GM21526 (cell line): ENCODE results near the gene NPAS3.

ENCODE experiments used
- ATAC-seq: cut with Tn5 transposase; IDR thresholded peaks from one replicate; pipeline ENCODE4 v1.9.1; 2021; ENCODE audit warnings: moderate library complexity; ENCODE audit not compliant: unreplicated experiment, low FRiP score

NPAS3 gene

DNA sequence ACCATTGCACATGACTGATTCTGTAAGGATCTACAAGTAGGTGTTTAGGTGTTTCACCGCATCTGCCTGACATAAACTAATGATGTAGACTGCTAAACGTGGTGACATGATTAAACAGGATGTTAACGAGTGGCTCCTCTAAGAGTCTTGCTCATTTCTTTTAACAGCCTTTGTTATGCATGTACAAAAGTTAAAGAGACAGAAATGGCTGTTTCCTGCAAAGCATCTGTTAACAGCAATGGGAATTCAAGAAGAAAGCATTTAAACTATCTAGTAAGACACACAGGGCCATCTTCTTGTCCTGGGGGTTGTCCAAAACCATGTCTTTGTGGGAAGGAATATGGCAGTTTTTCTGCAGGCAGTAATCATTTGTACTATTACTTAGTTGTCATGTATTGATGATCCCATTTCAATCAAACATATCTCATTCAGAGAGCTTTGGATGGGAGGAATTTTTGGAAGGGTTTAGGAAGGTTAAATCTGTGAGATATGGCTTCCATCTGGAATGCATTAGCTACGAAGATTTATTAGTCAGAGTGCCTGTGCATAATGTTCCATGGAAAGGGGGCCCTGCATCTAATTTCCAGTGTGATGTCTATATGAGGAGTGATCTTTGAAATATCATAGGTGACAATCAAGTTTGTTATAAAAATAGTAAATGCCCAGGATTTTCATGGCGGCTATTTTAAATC, 517.1 kb downstream of the NPAS3 start:
- ATAC-seq = no peak

DNA sequence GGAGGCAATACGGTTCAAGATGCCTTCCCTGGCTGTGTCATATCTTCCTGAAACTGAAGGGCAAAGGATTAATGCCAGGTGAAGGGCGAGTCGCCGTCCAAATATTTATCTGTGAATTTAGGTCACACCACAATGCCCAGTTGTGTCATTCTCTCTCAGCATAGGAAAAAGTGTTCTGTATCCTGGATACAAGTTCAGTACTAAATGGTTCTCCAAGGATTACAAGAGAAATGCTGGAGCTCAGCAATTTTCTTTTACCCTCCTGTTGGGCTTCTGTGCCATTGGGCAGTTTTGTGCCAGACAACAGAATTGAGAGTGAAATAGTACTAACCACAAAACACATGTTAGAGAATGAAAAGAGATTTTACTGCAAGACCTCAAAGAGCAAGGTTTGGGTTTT, 518.3 kb downstream of the NPAS3 start:
- no peak for ATAC-seq

- no peak for ATAC-seq
Observed at GRCh38 chr14:33457617-33458016, 518.9 kb downstream of the NPAS3 start.

- ATAC-seq = no peak
Observed at GRCh38 chr14:33460164-33460563, 521.5 kb downstream of the NPAS3 start.

DNA sequence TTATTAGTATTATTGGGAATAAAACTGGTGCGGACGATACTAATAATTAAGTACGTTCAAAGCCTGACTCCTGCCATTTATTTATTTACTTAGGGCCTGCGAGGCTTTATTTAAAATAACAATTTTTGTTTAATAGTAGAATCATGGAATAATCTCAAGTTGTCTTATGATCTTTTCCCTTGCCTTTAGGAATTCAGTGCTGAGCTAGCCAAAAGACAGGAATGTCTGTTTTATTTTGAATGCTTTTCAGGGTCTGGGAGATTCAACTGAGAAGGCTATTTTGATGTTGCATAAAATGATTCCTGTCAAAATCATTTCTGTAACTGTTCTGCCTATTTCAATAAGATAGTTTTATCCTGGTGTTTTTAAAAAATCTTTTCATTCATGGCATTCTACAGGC, 522.4 kb downstream of the NPAS3 start:
- ATAC-seq = no peak

DNA sequence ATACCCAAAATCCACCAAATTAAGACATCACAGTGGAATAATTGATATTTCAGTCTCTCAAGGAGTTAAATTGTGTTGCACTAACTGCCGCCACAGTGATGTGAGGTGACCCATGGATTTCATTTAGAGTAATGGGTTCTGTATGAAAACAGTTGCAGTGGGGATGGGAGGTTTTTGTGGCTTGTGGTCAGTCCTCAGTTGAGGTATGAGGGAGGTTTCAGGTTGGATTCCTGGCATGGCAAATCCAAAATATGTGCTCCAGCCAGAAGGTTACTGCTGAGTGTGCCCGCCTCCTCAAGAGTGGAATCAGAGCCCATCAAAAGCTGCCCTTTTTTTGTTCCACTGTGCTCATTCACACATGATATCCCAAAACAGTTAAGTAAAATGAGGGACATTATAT, 525.1 kb downstream of the NPAS3 start:
- no peak for ATAC-seq

DNA sequence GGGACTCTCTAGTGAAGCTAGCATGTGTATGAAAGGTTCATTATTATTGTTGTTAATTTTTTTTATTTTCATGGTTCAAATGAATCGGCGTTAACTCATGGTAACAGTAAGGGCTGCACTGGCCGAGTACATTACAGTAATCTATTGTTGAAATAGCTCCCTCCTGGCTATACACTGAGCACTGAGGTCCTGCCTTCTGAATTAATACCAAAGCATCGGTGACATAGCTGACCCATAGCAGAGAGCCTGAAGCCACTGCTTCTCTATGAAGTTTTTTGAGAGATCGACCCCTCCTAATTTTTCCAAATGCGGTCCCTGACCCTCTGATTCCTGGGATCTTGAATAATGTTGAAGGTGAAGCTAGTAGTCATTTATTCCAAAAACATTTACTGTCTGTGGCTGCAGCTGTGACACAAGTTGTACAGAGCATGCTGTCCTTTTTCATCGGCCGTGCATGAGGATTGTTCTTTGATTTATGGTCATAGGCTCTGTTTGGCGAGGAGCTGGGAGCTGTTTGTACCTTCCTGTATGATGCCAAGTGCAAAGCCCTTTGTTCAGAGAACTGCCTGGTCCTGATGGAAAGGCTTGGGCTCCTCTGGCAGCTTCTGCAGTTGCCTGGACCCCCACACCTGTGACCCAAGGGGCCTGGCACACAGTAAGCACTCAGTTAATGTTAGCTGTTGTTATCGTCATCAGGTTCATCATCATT, 525.7 kb downstream of the NPAS3 start:
- no peak for ATAC-seq

DNA sequence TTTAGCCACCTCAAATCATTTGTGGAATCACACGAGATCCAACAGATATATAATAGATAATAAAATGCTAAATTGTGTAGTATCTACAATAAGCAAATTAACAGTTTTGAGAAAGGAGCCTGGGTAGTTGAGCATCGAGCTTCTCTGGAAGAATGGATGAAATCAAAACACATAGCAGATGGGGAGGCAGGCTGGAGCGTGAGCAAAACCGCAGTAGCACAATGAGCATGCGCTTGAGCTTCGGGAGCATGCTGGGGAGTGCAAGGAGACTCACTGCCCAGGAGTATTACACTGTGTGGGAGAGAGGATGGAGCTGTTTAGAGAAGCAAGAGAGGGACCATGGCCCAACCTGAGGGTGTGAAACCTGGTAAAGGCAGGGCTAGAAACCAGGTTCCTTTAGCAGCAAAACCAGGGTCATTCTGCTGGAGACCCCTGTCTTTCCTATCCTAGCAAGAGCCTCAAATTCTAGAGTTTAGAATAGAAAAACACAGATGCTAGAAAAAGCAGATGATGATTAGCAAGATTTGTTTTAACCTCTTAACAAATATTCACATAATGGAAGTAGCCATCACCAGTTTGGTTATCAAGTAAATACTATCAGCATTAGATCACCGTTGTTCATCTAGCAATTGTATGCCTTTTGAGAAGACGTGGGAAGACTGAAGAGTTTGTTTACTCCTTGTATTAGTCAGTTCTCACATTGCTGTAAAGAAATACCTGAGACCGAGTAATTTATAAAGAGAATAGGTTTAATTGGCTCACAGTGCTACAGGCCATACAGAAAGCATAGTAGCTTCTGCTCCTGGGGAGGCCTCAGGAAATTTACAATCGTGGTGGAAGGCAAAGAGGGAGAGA, 527.4 kb downstream of the NPAS3 start:
- no peak for ATAC-seq

- ATAC-seq = no peak
Observed at GRCh38 chr14:33467971-33468370, 529.3 kb downstream of the NPAS3 start.

DNA sequence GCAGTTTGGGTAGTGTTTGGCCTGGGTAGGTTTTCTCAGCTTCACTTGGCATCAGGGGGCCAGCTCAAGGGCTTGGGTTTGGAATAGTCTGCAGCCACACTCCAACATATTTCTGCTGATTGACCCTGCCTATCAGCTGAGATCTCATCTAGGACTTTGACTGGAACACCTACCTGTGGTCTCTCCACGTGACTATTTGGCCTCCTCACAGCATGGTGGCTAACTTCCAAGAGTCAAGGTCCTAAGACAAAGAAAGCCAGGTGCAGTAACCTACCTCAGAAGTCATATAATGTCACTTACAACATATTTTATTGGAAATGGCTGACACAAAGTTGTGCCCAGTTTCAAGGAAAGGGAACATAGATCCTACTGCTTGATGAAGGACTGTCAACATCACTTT, 531.2 kb downstream of the NPAS3 start:
- no peak for ATAC-seq

- no peak for ATAC-seq
Observed at GRCh38 chr14:33471776-33472175, 533.1 kb downstream of the NPAS3 start.

DNA sequence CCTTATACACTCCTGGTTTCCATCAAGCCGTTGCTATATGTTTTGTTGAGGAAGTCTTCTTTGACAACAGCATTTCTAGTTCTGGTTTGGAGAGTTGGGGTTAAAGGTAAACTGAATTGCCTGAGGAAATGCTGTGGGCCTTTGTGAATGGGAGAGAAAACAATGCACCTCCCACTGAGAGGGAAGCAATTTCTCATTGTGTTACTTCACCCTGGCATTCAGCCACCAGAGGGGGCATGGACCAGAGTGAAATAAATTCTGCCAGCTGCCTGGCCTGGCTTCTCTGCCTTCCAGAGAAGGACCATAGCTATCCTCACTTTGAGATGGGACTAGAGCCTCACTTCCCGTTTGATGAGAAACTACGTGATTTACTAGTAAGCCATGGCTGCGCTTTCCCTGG, 536.9 kb downstream of the NPAS3 start:
- ATAC-seq = no peak

DNA sequence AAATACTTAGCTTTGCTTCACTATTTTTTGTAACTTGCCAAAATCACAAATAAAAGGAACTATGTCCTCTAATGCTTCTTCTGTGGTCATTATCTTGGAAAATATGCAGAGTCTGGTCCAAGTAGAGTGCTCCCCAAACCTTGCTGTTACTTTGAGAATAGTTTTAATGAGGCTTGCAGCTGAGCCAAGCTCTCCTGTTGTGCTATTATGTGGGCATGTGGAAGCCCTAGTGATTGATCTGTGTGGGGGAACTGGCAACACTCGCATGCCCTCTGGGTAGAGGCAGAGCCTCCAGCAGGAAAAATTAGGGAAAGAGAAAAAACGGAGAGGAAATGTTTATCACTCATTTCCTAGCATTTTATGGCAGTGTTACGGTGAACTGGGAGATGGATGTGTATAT, 539.1 kb downstream of the NPAS3 start:
- no peak for ATAC-seq

DNA sequence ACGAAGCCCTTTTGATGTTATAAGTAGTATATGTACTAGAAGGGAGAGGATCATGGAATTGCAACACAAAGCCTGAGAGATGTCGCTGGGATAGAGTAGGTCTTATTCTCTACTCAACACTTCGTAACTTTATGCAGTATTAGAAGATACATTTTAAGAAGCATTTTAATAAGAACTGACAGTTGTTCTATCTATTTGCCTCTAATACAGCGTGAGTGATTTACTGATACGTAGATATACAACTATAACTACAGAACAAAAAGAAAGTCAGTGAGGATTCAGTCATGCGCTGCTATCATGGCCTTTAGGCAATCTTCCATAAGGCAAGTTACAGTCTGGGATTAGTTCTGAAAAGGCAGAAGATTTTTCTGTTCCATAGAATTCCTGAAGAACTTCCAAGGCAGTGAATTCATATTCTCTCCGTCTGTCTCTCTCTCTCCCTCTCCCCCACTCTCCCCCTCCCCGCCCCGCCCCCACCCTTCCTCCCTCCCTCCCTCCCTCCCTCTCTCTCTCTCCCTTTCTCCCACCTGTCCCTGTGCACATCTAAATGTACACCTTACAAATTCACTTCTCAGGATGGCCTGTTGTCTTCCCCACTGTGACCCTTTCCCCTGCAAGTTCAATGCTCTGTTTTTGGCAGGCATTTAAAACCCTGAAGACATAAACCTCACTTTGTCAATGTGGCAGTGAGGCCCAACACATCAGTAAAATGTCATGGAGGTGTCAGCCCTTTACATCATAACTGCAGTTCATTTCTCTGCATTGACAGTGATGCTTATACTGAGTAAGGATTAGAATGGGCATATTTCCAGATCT, 541.6 kb downstream of the NPAS3 start:
- no peak for ATAC-seq

DNA sequence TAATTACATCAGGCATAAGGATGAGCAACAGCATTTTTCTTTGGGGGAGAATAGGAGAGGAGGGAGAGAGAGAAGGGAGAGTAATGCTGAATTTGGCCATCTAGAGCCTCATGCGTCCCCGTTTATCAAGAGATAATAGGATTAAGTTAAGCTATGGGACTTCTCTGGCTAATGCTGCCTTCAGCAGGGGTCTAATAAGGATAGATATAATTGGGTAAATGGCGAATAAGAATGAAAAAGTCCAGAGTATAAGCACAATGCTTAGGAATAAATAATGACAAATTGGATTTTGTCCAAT, 542.2 kb downstream of the NPAS3 start:
- ATAC-seq = no peak

GRCh38 chr14:33483110-33483509, 544.4 kb downstream of the NPAS3 start:
- ATAC-seq = no peak

- ATAC-seq = no peak
Observed at GRCh38 chr14:33483541-33483940, 544.9 kb downstream of the NPAS3 start.

- no peak for ATAC-seq
Observed at GRCh38 chr14:33484264-33484663, 545.6 kb downstream of the NPAS3 start.

DNA sequence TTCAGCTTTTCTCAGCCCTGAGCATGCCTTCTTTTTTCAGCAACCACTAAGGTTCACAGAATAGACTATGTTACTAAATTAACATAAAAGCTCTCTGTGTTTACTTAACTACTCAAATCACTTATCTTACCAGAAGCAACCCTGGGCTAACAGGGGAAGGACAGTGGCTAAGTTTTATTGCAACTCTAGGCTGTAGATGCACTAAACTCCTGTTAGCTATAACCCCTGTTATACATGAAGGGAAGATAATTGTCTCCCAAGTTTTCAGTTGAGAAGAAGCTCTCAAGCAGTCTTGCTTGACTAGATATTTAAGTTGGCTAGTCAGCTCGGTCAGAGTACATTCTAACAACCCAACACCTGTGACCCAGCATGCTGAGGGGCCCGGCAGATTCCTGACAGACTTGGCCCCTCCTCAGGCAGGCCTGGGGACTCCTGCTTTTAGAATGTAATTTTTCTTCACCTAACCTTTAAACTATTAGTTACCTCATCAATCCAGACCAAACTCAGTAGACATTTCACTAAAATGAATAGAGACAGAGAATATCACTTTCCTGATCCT, 547.7 kb downstream of the NPAS3 start:
- ATAC-seq = no peak

DNA sequence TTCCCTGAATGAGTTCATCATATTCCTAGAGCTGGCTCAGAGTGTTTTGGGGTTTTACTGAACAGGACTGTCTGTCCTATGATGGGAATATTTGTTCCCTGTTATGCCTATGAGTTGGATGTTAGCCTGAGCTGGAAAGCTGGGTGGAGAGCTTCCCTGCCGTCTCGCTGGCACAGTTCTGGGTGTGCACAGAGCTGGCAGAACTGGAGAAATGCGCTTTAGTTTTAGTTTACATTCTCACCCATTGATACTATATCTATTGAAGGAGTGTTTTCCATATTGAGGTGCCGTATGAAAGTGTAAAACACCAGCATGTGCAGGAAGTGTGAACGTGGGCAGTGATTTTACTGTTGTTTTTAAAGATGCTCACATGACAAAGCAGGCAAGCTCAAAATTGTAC, 549.9 kb downstream of the NPAS3 start:
- ATAC-seq = no peak

DNA sequence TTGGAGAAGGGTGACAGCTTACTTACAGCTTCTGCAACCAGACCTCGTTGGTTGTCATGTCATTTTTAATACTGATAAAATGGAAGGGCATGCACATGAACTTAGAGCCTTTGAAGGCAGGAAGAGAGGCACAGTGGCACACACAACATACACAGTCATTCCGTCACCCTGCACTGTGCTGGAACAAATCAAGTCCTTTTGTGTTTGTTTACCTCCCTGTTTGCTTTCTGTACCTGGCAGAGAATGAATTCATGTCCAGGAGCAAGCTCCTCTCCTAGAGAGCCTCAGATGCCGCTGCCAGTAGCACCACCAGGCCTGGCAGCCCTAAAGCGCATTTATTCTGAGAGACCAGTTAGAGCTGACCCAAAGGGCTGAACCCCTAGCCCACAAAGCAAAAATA, 551.9 kb downstream of the NPAS3 start:
- no peak for ATAC-seq
